GM12891 (cell line): Measurements from ENCODE around the gene STRIT1.

Source experiments
- POLR2A ChIP-seq: IDR thresholded peaks from 2 replicates; pipeline ENCODE4 v1.6.1; 2011; ENCODE audit warnings: low read depth, low read length, control low read depth
- POLR2AphosphoS5 ChIP-seq: IDR thresholded peaks from 2 replicates; pipeline ENCODE4 v1.6.1; 2011; ENCODE audit warnings: low read depth, low read length, control low read depth

DNA sequence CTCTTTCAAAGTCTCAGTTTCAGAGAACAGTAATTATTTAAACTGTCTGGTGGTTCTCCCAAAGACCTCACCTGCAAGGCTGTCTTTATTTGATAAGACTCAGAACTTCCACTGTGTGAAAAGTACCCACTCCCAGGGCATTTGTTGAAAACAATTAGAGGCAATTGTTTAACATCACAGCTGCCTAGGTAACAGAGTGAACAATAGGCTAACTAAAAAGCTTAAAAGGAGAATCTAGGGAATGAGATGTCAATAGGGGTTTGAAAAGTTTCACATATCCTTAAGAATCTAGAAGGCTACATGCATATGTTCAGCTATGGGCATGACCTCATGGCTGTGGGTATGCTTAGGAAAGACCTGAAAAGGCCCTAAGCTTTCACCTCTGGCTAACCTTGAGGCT, 2.9 kb upstream of the STRIT1 start:
- TF ChIP-seq POLR2A: no peak
- TF ChIP-seq POLR2AphosphoS5: no peak
